Panc1 (cell line): ENCODE data around the gene MAST1. TPM values are rescaled to one million over a fixed set of nuclear protein-coding genes. Genes with fewer than 3 reads are reported as not detected.

Experiments
- ATAC-seq: fragments of 200-7000 bp; cut with Tn5 transposase; 2 replicates; pipeline ENCODE4 v1.9.1; 2020; ENCODE audit warnings: mild to moderate bottlenecking, moderate library complexity
- BruUV-seq: library from RNA; stranded (reverse); fragments of 400-500 nt; replicated peaks from 2 replicates; lab custom pipeline; 2021; lab: Mats Ljungman, UMichigan
- CTCF ChIA-PET: fragments of 300-600 bp; sonication (Branson Sonifier 250); formaldehyde crosslinking; loops from one replicate; lab custom pipeline; 2022; ENCODE audit warnings: antibody characterized with exemption; lab: Charles Lee
- POLR2A ChIA-PET: fragments of 300-600 bp; sonication (Branson Sonifier 250); formaldehyde crosslinking; loops from one replicate; lab custom pipeline; 2022; ENCODE audit warnings: antibody characterized with exemption; lab: Charles Lee
- DNase-seq: peaks from one replicate; pipeline ENCODE4 v3.0.0-alpha.2; 2010; ENCODE audit warnings: low read depth, low spot score
- H3K27ac ChIP-seq: 2 replicates; pipeline ENCODE4 v1.5.1; 2011; ENCODE audit warnings: mild to moderate bottlenecking, low read length, inconsistent platforms
- H3K27me3 ChIP-seq: fragments of 200-500 bp; sonication (Bioruptor generic); 2 replicates; pipeline ENCODE4 v1.6.0; 2014; ENCODE audit warnings: low read length, inconsistent platforms; ENCODE audit not compliant: control insufficient read depth, insufficient read depth
- H3K36me3 ChIP-seq: fragments of 200-500 bp; sonication (Bioruptor generic); 2 replicates; pipeline ENCODE4 v1.5.1; 2014; ENCODE audit warnings: inconsistent platforms, mild to moderate bottlenecking, low read length, moderate library complexity; ENCODE audit not compliant: control insufficient read depth, insufficient read depth
- H3K4me1 ChIP-seq: 2 replicates; pipeline ENCODE4 v1.5.1; 2011; ENCODE audit warnings: inconsistent platforms, mild to moderate bottlenecking, low read length, moderate library complexity; ENCODE audit not compliant: control insufficient read depth, insufficient read depth
- H3K4me3 ChIP-seq, 2 experiments: 2 replicates each; pipeline ENCODE4 v1.5.1; 2011 to 2012; ENCODE audit warnings: low read depth in 2 of 2, low read length in 2 of 2, mild to moderate bottlenecking in 2 of 2, inconsistent platforms in 1 of 2, moderate library complexity in 1 of 2
- H3K9me3 ChIP-seq: fragments of 200-500 bp; sonication (Bioruptor generic); 2 replicates; pipeline ENCODE4 v1.5.1; 2014; ENCODE audit warnings: low read depth, mild to moderate bottlenecking, inconsistent platforms, low read length, moderate library complexity; ENCODE audit not compliant: control insufficient read depth, insufficient read depth
- CTCF ChIP-seq: fragments of 450-650 bp; IDR thresholded peaks from 2 replicates; pipeline ENCODE4 v1.5.1; 2017; ENCODE audit warnings: mild to moderate bottlenecking
- POLR2AphosphoS5 ChIP-seq: IDR thresholded peaks from 2 replicates; pipeline ENCODE4 v1.6.1; 2012; ENCODE audit warnings: mild to moderate bottlenecking, low read depth, low read length, moderate library complexity
- REST ChIP-seq, 2 experiments: IDR thresholded peaks; 2 replicates each; pipeline ENCODE4 v1.6.1; 2011 to 2012; ENCODE audit warnings: low read depth in 2 of 2, control low read depth in 1 of 2, low read length in 1 of 2, mild to moderate bottlenecking in 1 of 2, moderate library complexity in 1 of 2; ENCODE audit not compliant: insufficient read depth in 1 of 2
- SIN3A ChIP-seq: IDR thresholded peaks from 2 replicates; pipeline ENCODE4 v1.6.1; 2012; ENCODE audit warnings: low read depth, mild to moderate bottlenecking, low read length, moderate library complexity, borderline replicate concordance; ENCODE audit not compliant: insufficient read depth
- TCF7L2 ChIP-seq: IDR thresholded peaks from 2 replicates; pipeline ENCODE4 v1.6.1; 2011; ENCODE audit warnings: mild to moderate bottlenecking, low read depth, low read length, inconsistent platforms
- in situ Hi-C: cut with HindIII; loops from 2 replicates; pipeline ENCODE4 v1.10.0; 2016; ENCODE audit warnings: low sequenced_read_pairs, low pct_unique_long_range_greater_than_20kb
- intact Hi-C: fragments of 100-400 bp; cut with micrococcal nuclease; formaldehyde crosslinking; loops from one replicate; pipeline ENCODE4 v1.10.0; 2022; ENCODE audit not compliant: unreplicated experiment
- total RNA-seq: library from RNA; stranded (reverse); gene quantifications from one replicate; pipeline ENCODE4 v1.2.1, GENCODE V29; 2021; ENCODE audit not compliant: unreplicated experiment

The MAST1 gene
- total RNA-seq, 1 experiment from 2014 or later = 3.1 TPM

- POLR2A ChIA-PET = no interaction called here
- CTCF ChIA-PET = no interaction called here
- intact Hi-C loops (no loop called here), in situ Hi-C loops (no loop called here)
- ATAC-seq (no peak), DNase-seq (no peak)
- BruUV-seq = no TSS peak
- H3K36me3 ChIP-seq = no peaks in the 10 kb centered on the region
- H3K4me1 ChIP-seq = no peaks in the 10 kb centered on the region
- H3K27ac ChIP-seq = no peak overlapping the region
- no peaks in the 10 kb centered on the region for H3K27me3 ChIP-seq
- no peaks in the 10 kb centered on the region; the same call in 1 of the 2 replicates for H3K9me3 ChIP-seq
- TF ChIP-seq POLR2AphosphoS5 (no peak), SIN3A (no peak), REST (IDR thresholded peaks at IDR 0.05; ENCODE audit: insufficient read depth in 1 of 2, low read depth in 2 of 2, low read length in 1 of 2) (no peak), TCF7L2 (no peak), CTCF (no peak)
- no peak overlapping the region for H3K4me3 ChIP-seq
Observed at GRCh38 chr19:12884202-12884601, 45.9 kb downstream of the MAST1 start.

GRCh38 chr19:12884627-12884925 is 46.3 kb downstream of the MAST1 start:
- no peak for DNase-seq
- CTCF ChIA-PET = no interaction called here
- Histone ChIP-seq H3K27ac (no peak overlapping the region), H3K36me3 (no peaks in the 10 kb centered on the region), H3K4me3 (no peak overlapping the region), H3K9me3 (no peaks in the 10 kb centered on the region; the same call in 1 of the 2 replicates), H3K27me3 (no peaks in the 10 kb centered on the region), H3K4me1 (no peaks in the 10 kb centered on the region)
- POLR2A ChIA-PET = no interaction called here
- intact Hi-C loops = no loop called here
- no peak for ATAC-seq
- in situ Hi-C loops = no loop called here
- TF ChIP-seq TCF7L2 (no peak), POLR2AphosphoS5 (no peak), REST (IDR thresholded peaks at IDR 0.05; ENCODE audit: insufficient read depth in 1 of 2, low read depth in 2 of 2, low read length in 1 of 2) (no peak), CTCF (no peak), SIN3A (no peak)
- no TSS peak for BruUV-seq
